ENCODE data around the gene KRT40.

DNA sequence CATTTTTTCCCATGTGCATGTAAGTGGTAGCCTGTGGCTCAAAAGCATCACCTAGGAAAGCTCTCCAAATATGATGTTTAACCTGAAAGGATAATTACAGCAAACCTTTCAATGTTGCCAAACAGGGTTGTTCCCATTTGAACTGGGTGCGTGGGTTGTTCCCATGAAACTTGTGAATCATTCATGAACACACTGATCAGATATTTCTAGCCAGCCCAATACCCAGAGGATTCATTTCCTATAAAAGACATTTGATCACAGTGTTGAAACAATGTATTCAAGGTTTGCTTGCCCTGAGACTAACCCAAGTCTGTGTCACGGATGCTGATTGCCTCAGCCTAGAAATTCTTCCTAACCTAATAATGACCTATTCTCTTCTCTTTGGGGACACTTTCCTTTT is 30.2 kb downstream of the KRT40 start:
- TF ChIP-seq, protein P1, sequence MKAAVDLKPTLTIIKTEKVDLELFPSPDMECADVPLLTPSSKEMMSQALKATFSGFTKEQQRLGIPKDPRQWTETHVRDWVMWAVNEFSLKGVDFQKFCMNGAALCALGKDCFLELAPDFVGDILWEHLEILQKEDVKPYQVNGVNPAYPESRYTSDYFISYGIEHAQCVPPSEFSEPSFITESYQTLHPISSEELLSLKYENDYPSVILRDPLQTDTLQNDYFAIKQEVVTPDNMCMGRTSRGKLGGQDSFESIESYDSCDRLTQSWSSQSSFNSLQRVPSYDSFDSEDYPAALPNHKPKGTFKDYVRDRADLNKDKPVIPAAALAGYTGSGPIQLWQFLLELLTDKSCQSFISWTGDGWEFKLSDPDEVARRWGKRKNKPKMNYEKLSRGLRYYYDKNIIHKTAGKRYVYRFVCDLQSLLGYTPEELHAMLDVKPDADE (IDR thresholded peaks at IDR 0.05), result no peak
- TF ChIP-seq EZH2 (IDR thresholded peaks at IDR 0.05; ENCODE audit: low read depth, unreplicated experiment) (no peak), POLR2AphosphoS5 (IDR thresholded peaks at IDR 0.05; ENCODE audit: low read depth) (no peak), CREB1 (CRISPR knock-in tag; IDR thresholded peaks at IDR 0.05; ENCODE audit: low read depth) (no peak), ZNF331 (CRISPR knock-in tag; IDR thresholded peaks at IDR 0.05; ENCODE audit: low read depth) (no peak), EZH2phosphoT487 (IDR thresholded peaks at IDR 0.05; ENCODE audit: unreplicated experiment) (no peak), NANOG (IDR thresholded peaks at IDR 0.05; ENCODE audit: borderline replicate concordance) (no peak), JUNB (IDR thresholded peaks at IDR 0.05; ENCODE audit: unreplicated experiment) (no peak)
- TF ChIP-seq, protein P2, sequence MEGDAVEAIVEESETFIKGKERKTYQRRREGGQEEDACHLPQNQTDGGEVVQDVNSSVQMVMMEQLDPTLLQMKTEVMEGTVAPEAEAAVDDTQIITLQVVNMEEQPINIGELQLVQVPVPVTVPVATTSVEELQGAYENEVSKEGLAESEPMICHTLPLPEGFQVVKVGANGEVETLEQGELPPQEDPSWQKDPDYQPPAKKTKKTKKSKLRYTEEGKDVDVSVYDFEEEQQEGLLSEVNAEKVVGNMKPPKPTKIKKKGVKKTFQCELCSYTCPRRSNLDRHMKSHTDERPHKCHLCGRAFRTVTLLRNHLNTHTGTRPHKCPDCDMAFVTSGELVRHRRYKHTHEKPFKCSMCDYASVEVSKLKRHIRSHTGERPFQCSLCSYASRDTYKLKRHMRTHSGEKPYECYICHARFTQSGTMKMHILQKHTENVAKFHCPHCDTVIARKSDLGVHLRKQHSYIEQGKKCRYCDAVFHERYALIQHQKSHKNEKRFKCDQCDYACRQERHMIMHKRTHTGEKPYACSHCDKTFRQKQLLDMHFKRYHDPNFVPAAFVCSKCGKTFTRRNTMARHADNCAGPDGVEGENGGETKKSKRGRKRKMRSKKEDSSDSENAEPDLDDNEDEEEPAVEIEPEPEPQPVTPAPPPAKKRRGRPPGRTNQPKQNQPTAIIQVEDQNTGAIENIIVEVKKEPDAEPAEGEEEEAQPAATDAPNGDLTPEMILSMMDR (conservative IDR thresholded peaks at IDR 0.05; ENCODE audit: low read depth in 2 of 2), result no peak
- TF ChIP-seq, protein P3, sequence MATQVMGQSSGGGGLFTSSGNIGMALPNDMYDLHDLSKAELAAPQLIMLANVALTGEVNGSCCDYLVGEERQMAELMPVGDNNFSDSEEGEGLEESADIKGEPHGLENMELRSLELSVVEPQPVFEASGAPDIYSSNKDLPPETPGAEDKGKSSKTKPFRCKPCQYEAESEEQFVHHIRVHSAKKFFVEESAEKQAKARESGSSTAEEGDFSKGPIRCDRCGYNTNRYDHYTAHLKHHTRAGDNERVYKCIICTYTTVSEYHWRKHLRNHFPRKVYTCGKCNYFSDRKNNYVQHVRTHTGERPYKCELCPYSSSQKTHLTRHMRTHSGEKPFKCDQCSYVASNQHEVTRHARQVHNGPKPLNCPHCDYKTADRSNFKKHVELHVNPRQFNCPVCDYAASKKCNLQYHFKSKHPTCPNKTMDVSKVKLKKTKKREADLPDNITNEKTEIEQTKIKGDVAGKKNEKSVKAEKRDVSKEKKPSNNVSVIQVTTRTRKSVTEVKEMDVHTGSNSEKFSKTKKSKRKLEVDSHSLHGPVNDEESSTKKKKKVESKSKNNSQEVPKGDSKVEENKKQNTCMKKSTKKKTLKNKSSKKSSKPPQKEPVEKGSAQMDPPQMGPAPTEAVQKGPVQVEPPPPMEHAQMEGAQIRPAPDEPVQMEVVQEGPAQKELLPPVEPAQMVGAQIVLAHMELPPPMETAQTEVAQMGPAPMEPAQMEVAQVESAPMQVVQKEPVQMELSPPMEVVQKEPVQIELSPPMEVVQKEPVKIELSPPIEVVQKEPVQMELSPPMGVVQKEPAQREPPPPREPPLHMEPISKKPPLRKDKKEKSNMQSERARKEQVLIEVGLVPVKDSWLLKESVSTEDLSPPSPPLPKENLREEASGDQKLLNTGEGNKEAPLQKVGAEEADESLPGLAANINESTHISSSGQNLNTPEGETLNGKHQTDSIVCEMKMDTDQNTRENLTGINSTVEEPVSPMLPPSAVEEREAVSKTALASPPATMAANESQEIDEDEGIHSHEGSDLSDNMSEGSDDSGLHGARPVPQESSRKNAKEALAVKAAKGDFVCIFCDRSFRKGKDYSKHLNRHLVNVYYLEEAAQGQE (IDR thresholded peaks at IDR 0.05; ENCODE audit: unreplicated experiment), result no peak

Measured in GM23338 (cell line).